NB4 (cell line): ENCODE results near the gene CLRN2.

ENCODE experiments used
- DNase-seq: peaks from one replicate; pipeline ENCODE4 v3.0.0; 2010; ENCODE audit warnings: low read depth
- H3K4me3 ChIP-seq: one replicate; pipeline ENCODE4 v1.5.1; 2011; ENCODE audit warnings: mild to moderate bottlenecking, low read depth, low read length, moderate library complexity
- MYC ChIP-seq: IDR thresholded peaks from 2 replicates; pipeline ENCODE4 v1.6.1; 2011; ENCODE audit warnings: low read depth, low read length
- POLR2A ChIP-seq: IDR thresholded peaks from 2 replicates; pipeline ENCODE4 v1.6.1; 2011; ENCODE audit warnings: mild to moderate bottlenecking; ENCODE audit not compliant: insufficient read length; ENCODE audit errors: extremely low read depth
- TF ChIP-seq, protein P1 (sequence below): IDR thresholded peaks from one replicate; pipeline ENCODE4 v1.5.1; 2012; ENCODE audit warnings: low read depth, low read length
- TF ChIP-seq, protein P2 (sequence below): IDR thresholded peaks from 2 replicates; pipeline ENCODE4 v1.6.1; 2011; ENCODE audit warnings: low read depth, low read length

The CLRN2 gene

DNA sequence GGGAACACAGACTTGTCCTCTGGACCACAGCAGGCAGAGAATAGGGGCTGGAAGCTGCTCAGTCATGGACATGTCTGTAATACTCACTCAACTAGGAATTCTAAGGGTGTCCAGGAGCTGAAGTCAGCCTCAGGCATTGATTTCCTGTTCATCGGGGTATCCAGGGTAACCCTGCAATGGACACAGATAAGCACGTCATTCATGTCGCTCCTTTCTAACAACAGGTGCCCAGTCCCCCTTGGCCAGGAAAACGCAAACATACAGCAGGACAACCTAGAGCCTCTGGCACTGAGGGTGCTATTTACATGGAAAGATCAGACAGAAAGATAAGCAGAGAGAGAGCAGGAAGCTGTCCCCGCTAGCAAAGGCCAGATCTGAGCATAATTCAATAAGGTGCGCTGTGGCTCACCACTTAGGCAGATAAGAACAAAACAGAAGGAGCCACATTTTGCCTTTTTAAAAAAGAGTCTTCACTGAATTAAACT, 24.3 kb upstream of the CLRN2 start:
- no peak for DNase-seq
- H3K4me3 ChIP-seq: no peak overlapping the region
- TF ChIP-seq, protein P1, sequence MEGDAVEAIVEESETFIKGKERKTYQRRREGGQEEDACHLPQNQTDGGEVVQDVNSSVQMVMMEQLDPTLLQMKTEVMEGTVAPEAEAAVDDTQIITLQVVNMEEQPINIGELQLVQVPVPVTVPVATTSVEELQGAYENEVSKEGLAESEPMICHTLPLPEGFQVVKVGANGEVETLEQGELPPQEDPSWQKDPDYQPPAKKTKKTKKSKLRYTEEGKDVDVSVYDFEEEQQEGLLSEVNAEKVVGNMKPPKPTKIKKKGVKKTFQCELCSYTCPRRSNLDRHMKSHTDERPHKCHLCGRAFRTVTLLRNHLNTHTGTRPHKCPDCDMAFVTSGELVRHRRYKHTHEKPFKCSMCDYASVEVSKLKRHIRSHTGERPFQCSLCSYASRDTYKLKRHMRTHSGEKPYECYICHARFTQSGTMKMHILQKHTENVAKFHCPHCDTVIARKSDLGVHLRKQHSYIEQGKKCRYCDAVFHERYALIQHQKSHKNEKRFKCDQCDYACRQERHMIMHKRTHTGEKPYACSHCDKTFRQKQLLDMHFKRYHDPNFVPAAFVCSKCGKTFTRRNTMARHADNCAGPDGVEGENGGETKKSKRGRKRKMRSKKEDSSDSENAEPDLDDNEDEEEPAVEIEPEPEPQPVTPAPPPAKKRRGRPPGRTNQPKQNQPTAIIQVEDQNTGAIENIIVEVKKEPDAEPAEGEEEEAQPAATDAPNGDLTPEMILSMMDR: no peak
- no peak for TF ChIP-seq POLR2A
- TF ChIP-seq MYC: no peak
- TF ChIP-seq, protein P2, sequence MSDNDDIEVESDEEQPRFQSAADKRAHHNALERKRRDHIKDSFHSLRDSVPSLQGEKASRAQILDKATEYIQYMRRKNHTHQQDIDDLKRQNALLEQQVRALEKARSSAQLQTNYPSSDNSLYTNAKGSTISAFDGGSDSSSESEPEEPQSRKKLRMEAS: no peak

DNA sequence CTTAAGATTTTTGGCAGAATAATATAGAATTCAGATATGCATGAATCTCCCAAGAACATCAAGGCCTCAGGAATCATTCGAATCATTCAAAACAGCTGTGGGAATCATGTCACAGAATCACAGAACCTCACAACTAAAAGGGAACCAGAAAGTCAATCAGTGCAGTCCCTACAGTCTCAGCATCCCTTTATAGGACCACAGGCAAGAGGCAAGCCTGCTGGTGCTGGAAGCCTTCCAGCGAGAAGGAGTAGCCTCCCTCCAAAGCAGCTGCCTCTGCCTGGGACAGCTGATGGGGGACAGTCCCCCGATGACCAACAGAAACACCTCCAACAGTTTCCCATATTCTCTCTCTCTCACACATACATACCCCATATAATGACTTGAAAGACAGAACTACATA, 23.8 kb upstream of the CLRN2 start:
- DNase-seq: no peak
- TF ChIP-seq MYC: no peak
- no peak for TF ChIP-seq POLR2A
- TF ChIP-seq, protein P2: no peak
- TF ChIP-seq, protein P1: no peak
- no peak overlapping the region for H3K4me3 ChIP-seq

DNA sequence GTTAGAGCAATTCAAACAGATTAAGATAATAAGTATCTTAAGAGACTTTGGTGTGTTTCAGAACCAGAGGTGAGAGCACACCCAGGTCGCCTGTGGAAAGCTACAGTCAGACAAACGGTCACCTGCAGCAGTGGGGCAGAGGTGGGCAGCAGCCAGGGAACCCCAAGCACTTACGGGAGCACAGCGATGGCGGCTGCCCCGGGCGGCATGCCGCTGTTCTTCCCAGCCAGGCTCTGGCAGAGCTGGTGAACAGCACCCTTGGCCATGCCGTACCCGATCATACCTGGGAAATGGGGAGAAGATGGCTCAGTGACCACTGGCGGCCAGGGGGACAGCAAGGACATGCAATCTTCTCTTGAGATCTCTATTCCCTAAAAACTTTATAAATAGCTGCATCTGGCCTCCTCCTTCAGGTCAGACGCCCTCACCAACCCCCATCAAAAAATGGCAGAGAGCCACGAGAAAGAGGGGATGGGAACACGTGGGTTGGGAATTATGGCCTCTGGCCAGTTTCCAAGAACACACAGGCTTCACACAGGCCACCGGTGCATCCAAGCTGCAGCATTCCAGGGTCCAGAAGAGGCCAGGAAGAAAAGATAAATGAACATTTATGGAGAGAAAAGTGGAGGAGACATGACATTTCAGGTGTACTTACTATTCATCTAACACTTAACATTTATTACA, 22.8 kb upstream of the CLRN2 start:
- DNase-seq: no peak
- TF ChIP-seq POLR2A: no peak
- H3K4me3 ChIP-seq: no peak overlapping the region

DNA sequence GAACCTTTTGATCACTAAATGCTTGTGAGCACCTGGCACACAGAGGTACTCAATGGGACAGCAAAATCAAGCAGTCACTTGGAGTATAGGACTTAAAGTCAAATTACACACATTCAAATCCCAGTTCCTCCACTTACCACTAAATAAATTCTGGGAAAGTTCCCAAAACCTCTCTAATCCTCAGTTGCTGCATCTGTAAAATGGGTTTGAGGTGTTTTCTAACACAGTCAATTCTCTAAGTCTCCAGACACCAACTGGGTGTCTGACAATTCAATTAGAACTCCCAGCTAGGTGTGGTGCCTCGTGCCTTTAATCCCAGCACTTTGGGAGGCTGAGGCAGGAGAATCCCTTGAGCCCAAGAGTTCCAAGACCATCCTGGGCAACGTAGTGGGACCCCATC, 22.1 kb upstream of the CLRN2 start:
- no peak overlapping the region for H3K4me3 ChIP-seq
- no peak for DNase-seq
- TF ChIP-seq, protein P2: no peak
- TF ChIP-seq POLR2A (no peak), MYC (no peak)
- TF ChIP-seq, protein P1: no peak

DNA sequence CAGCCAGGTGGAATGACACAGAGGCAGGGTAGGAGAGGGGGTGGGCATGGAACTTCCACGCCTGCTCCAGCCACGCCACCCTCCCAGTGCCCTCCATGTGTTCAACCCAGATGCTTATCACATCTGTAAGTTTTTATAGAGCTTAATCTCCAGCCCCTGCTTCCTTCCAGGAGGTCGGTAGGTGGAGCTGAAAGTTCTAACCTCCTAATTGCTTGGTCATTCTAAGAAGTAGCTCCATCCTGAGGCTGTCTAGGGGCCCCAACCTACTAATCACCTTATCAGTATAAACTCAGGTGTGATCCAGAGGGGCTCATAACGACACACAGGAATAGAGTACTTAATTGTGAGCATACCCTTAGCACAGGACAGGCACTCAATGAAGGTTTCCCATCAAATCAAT, 21.3 kb upstream of the CLRN2 start:
- TF ChIP-seq, protein P2: no peak
- TF ChIP-seq, protein P1: no peak
- TF ChIP-seq MYC (no peak), POLR2A (no peak)
- no peak overlapping the region for H3K4me3 ChIP-seq
- DNase-seq: no peak

DNA sequence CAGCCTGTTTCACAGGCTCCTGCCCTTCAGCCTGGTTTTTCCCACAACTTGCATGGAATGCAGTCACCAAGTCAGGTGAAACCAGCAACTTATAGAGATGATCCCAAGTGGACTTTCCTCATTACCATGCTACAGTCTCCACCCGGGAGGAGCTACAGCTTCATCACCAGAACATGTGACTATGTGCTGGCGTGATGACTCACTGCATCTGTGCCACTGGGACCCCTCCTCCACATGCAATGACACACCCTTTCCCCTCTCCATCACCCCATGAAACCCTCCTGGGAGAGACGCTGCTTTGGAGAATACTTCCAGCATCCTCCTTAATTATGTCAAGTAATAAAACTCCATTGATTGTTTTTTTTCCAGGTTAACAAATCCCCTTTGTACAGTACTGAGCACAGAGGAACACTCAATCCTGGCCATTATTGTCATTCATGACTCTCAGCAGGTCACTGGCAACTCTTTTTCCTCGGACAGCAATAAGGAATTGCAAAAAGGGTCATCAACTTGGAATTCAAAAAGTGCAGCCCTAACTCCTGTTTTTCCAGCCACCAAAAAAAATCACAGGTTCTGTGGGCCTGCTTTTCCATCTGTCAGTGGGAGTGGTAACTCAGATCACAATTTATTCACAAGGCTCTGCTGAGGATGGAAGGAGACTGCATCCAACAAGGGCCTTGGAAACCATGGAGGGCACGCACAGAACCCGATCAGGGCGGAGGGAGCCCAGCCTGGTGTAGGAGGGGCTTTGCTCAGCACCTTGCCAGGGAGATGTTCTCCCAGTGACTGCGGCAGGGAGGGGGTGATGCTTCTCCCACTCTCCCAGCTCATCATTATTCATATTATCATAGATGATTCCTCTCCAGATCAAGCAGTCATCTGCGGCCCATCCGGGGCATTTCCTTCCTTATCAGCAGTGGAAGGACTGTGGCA, 20.4 kb upstream of the CLRN2 start:
- DNase-seq: peak; percentile 61
- TF ChIP-seq POLR2A: no peak
- TF ChIP-seq, protein P1: no peak
- TF ChIP-seq, protein P2: no peak
- no peak for TF ChIP-seq MYC
- no peak overlapping the region for H3K4me3 ChIP-seq
